HepG2 (cell line): ENCODE data around the gene SMARCA4. TPM values are rescaled to one million over a fixed set of nuclear protein-coding genes. Genes with fewer than 3 reads are reported as not detected.
"Not testable (repeated sequence)": the region's sequence is repeated elsewhere in the genome, so short reads cannot be mapped to it uniquely, and the experiment has no call there.

Experiments
- ATAC-seq: fragments of 200-7000 bp; cut with Tn5 transposase; 3 replicates; pipeline ENCODE4 v1.9.1; 2020; ENCODE audit warnings: mild to moderate bottlenecking, moderate library complexity
- BruUV-seq: library from RNA; stranded (reverse); fragments of 400-500 nt; replicated peaks from 2 replicates; lab custom pipeline; 2021; lab: Mats Ljungman, UMichigan
- CTCF ChIA-PET: fragments of 300-600 bp; formaldehyde crosslinking; extraction: SDS; loops from one replicate; lab custom pipeline; 2021; ENCODE audit warnings: low total read pairs, inconsistent platforms, low intra/inter-chr PET ratio; lab: Yijun Ruan, JAX
- POLR2A ChIA-PET: fragments of 350-600 bp; sonication (Branson Sonifier 250); formaldehyde crosslinking; loops from one replicate; lab custom pipeline; 2020; ENCODE audit warnings: antibody characterized with exemption, inconsistent platforms; lab: Yijun Ruan, JAX
- DNase-seq: peaks from one replicate; pipeline ENCODE4 v3.0.0-alpha.2; 2015; ENCODE audit warnings: low spot score
- FAIRE-seq: peaks from 3 replicates; lab custom pipeline; 2011; peaks lifted over from hg19 to GRCh38; lab: Jason Lieb, UNC
- H2AFZ ChIP-seq: one replicate; pipeline ENCODE4 v1.6.1; 2011; ENCODE audit warnings: low read length, inconsistent platforms
- H3K27ac ChIP-seq: fragments of 300-600 bp; 3 replicates; pipeline ENCODE4 v1.8.0; 2011; ENCODE audit warnings: mixed run types, mild to moderate bottlenecking, mixed read lengths, low read length, inconsistent platforms; ENCODE audit not compliant: insufficient read depth; ENCODE audit errors: extremely low read length
- H3K27me3 ChIP-seq, 2 experiments: fragments of 200-600 bp in 1 of 2; 2 replicates in 1 of 2; 3 replicates in 1 of 2; pipeline versions ENCODE4 v1.6.0 to v1.8.0; 2011; ENCODE audit warnings: low read length in 2 of 2, mild to moderate bottlenecking in 2 of 2, moderate library complexity in 2 of 2, inconsistent platforms in 1 of 2; ENCODE audit not compliant: insufficient read depth in 2 of 2, control insufficient read depth in 1 of 2
- H3K36me3 ChIP-seq, 2 experiments: fragments of 200-600 bp in 1 of 2; replicated peaks in 1 of 2; 2 replicates in 1 of 2; 3 replicates in 1 of 2; pipeline versions ENCODE4 v1.5.1 to v1.8.0; 2011; ENCODE audit warnings: low read length in 2 of 2, inconsistent platforms in 1 of 2; ENCODE audit not compliant: insufficient read depth in 2 of 2, control insufficient read depth in 1 of 2
- H3K4me1 ChIP-seq: 2 replicates; pipeline ENCODE4 v1.5.1; 2012; ENCODE audit warnings: low read length, inconsistent platforms; ENCODE audit not compliant: insufficient read depth
- H3K4me2 ChIP-seq: 2 replicates; pipeline ENCODE4 v1.6.0; 2011; ENCODE audit warnings: low read depth, low read length, inconsistent platforms
- H3K4me3 ChIP-seq, 3 experiments: fragments of 200-600 bp in 1 of 3; sonication (generic), shearing (Covaris generic) in 1 of 3; replicated peaks in 1 of 3; 2 replicates each; pipeline ENCODE4 v1.5.1; 2011 to 2016; ENCODE audit warnings: low read length in 3 of 3, inconsistent platforms in 2 of 3, low read depth in 2 of 3, mild to moderate bottlenecking in 2 of 3, control low read depth in 1 of 3, mixed read lengths in 1 of 3; ENCODE audit not compliant: insufficient read depth in 1 of 3
- H3K79me2 ChIP-seq: one replicate; pipeline ENCODE4 v1.6.1; 2011; ENCODE audit warnings: low read length, inconsistent platforms; ENCODE audit not compliant: insufficient read depth
- H3K9ac ChIP-seq: 2 replicates; pipeline ENCODE4 v1.6.0; 2011; ENCODE audit warnings: mild to moderate bottlenecking, low read depth, low read length, inconsistent platforms; ENCODE audit not compliant: insufficient read depth
- H3K9me3 ChIP-seq: 2 replicates; pipeline ENCODE4 v1.5.1; 2012; ENCODE audit warnings: mild to moderate bottlenecking, low read length
- H4K20me1 ChIP-seq: 2 replicates; pipeline ENCODE4 v1.6.0; 2011; ENCODE audit warnings: inconsistent platforms, mild to moderate bottlenecking, low read length, moderate library complexity; ENCODE audit not compliant: insufficient read depth
- ARNT2 ChIP-seq: sonication (generic); formaldehyde crosslinking; IDR thresholded peaks from 2 replicates; pipeline ENCODE4 v1.8.0; 2022; ENCODE audit warnings: mild to moderate bottlenecking, low read depth, missing genetic modification reagents, moderate library complexity
- BCL6 ChIP-seq: IDR thresholded peaks from 2 replicates; pipeline ENCODE4 v1.6.1; 2016; ENCODE audit warnings: missing genetic modification reagents, missing compliant biosample characterization
- ZNF770 ChIP-seq: sonication (generic); formaldehyde crosslinking; IDR thresholded peaks from 2 replicates; pipeline ENCODE4 v1.5.0; 2020; ENCODE audit warnings: mild to moderate bottlenecking, missing genetic modification reagents
- WGBS: methylation state at CpG from one replicate; pipeline ENCODE4 v1.1.6; 2017; ENCODE audit warnings: low lambda C conversion rate; 5-methylcytosine and 5-hydroxymethylcytosine counted together
- in situ Hi-C: cut with HindIII; loops from 2 replicates; pipeline ENCODE4 v1.10.0; 2017; ENCODE audit warnings: low pct_unique_long_range_greater_than_20kb; ENCODE audit not compliant: extremely low pct_ligation_motif_present
- intact Hi-C: fragments of 100-400 bp; cut with micrococcal nuclease; formaldehyde crosslinking; loops from one replicate; pipeline ENCODE4 v1.10.0; 2022; ENCODE audit not compliant: unreplicated experiment
- polyA plus RNA-seq, 8 experiments: library from polyadenylated mRNA; depleted of rRNA in 3 of 8; stranded (reverse) in 7 of 8; unstranded in 1 of 8; fragments of >200 nt; fragmentation: Illumina TruSeq in 4 of 8; extraction: Trizol in 4 of 8; gene quantifications; 2 replicates each; pipeline versions ENCODE4 v1.2.1 to v1.2.3, GENCODE V29; 2011 to 2016; ENCODE audit warnings: low read depth in 4 of 8, missing spikeins in 1 of 8, mixed read lengths in 1 of 8; ENCODE audit not compliant: insufficient read depth in 1 of 8
- total RNA-seq, 5 experiments: library from RNA; depleted of rRNA; stranded (reverse); fragments of >200 nt; fragmentation: Illumina TruSeq; extraction: Trizol; gene quantifications; 2 replicates each; pipeline ENCODE4 v1.2.3, GENCODE V29; 2016; ENCODE audit warnings: low read depth in 1 of 5

The SMARCA4 gene
- total and polyA plus RNA-seq, 2 of the 13 experiments (the other 11 are each of a cell fraction or from before 2014, with no cell fraction given) = 25.4 to 45.9 TPM

GRCh38 chr19:11097367-11097766 is 136.5 kb downstream of the SMARCA4 start:
- WGBS = 99% methylated on average over 6 of the region's 6 CpGs
- H4K20me1 ChIP-seq = peaks cover 90% of the 10 kb centered on the region

GRCh38 chr19:11098327-11098726 is 137.5 kb downstream of the SMARCA4 start:
- ATAC-seq (no peak), FAIRE-seq (no peak), DNase-seq (no peak)
- no TSS peak for BruUV-seq
- intact Hi-C loops (no loop called here), in situ Hi-C loops (no loop called here)
- no peak overlapping the region for H3K27ac ChIP-seq
- no peak overlapping the region for H2AFZ ChIP-seq
- peaks cover 72% of the 10 kb centered on the region for H3K79me2 ChIP-seq
- TF ChIP-seq ZNF770 (CRISPR knock-in tag) (peak; percentile 61), ARNT2 (CRISPR knock-in tag) (no peak)
- no peaks in the 10 kb centered on the region for H3K9me3 ChIP-seq
- CTCF ChIA-PET = no interaction called here
- peaks cover 25 to 65% of the 10 kb centered on the region in 2 experiments for H3K36me3 ChIP-seq
- 97% methylated on average over 2 of the region's 2 CpGs for WGBS
- POLR2A ChIA-PET = no interaction called here
- no peak overlapping the region for H3K4me2 ChIP-seq
- H4K20me1 ChIP-seq = peaks cover 90% of the 10 kb centered on the region
- H3K9ac ChIP-seq = no peak overlapping the region
- H3K4me1 ChIP-seq = peaks cover 40% of the 10 kb centered on the region
- no peak overlapping the region for H3K4me3 ChIP-seq
- H3K27me3 ChIP-seq = no peaks in the 10 kb centered on the region; a peak in 1 of 5 replicates

More at GRCh38 chr19:11097367-11097766, 136.5 kb downstream of the SMARCA4 start:
- POLR2A ChIA-PET = interaction anchor here (1.1 kb wide), 1 partner anchor 29 kb away, joined by 4 read pairs; no protein-coding TSS in a partner anchor
- TF ChIP-seq BCL6 = peak; percentile 31; the same call in 1 of the 2 replicates
- H2AFZ ChIP-seq, BruUV-seq, CTCF ChIA-PET, H3K9me3 ChIP-seq, in situ Hi-C loops, DNase-seq, H3K27ac ChIP-seq, H3K27me3 ChIP-seq, ATAC-seq, H3K9ac ChIP-seq, FAIRE-seq, intact Hi-C loops, H3K4me2 ChIP-seq, H3K4me3 ChIP-seq: not testable (repeated sequence)
- peaks cover 81% of the 10 kb centered on the region for H3K79me2 ChIP-seq
- peaks cover 21 to 57% of the 10 kb centered on the region in 2 experiments for H3K36me3 ChIP-seq
- H3K4me1 ChIP-seq = peaks cover 49% of the 10 kb centered on the region
